Stimulated activated naive CD8-positive, alpha-beta T cell treated with anti-CD3 and anti-CD28 coated beads, Interleukin-15, Interleukin-2, amounts not matched to agents 100 ng/mL and 50 ng/mL, for 24 hours (primary cell): ENCODE measurements around the gene OR1E2.
A peak's percentile ranks its signal among the peaks of the same experiment; 100 is the strongest.
"Not testable (repeated sequence)": the region's sequence is repeated elsewhere in the genome, so short reads cannot be mapped to it uniquely, and the experiment has no call there.

ENCODE experiments used
- H3K27ac Mint-ChIP-seq: one replicate; pipeline ENCODE4 v1.8.0; 2021; ENCODE audit warnings: mild to moderate bottlenecking, mixed read lengths
- H3K27me3 Mint-ChIP-seq: one replicate; pipeline ENCODE4 v1.8.0; 2021; ENCODE audit warnings: mixed read lengths
- H3K36me3 Mint-ChIP-seq: one replicate; pipeline ENCODE4 v1.8.0; 2021; ENCODE audit warnings: low read depth, mixed read lengths
- H3K4me1 Mint-ChIP-seq: one replicate; pipeline ENCODE4 v1.8.0; 2021; ENCODE audit warnings: low read depth, mixed read lengths
- H3K4me3 Mint-ChIP-seq: one replicate; pipeline ENCODE4 v1.8.0; 2021; ENCODE audit warnings: mild to moderate bottlenecking, mixed read lengths
- H3K9me3 Mint-ChIP-seq: one replicate; pipeline ENCODE4 v1.8.0; 2021; ENCODE audit warnings: mixed read lengths

The OR1E2 gene

GRCh38 chr17:3433741-3434140, at the start of gene OR1E2:
OR1E2 (minus strand) TSS chr17:3433841; CDS start chr17:3433841, 0 bp downstream.
- Mint-ChIP-seq H3K4me1 (no peaks in the 10 kb centered on the region), H3K36me3 (no peaks in the 10 kb centered on the region), H3K27me3 (peaks cover 30% of the 10 kb centered on the region), H3K9me3 (no peaks in the 10 kb centered on the region), H3K27ac (no peak within 1 kb of the TSS), H3K4me3 (no peak within 1 kb of the TSS)

DNA sequence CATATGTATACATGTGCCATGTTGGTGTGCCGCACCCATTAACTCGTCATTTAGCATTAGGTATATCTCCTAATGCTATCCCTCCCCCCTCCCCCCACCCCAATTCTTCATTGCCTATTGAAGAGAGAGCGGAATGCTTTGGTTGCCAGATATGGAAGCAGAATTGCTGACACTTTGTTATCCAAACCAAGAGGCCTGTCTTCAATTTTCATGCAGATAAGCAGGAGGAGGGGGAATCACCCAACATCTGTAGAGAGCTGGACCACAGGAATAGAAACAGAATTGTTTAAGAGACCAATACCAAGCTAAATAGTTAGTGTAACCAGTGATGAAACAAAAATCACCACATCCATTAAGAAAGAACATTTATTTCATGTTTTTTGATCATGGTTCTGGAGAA, 49.2 kb upstream of the OR1E2 start:
- H3K36me3 Mint-ChIP-seq: no peaks in the 10 kb centered on the region
- no peak overlapping the region for H3K27ac Mint-ChIP-seq
- peaks cover 32% of the 10 kb centered on the region for H3K27me3 Mint-ChIP-seq
- H3K4me1 Mint-ChIP-seq: no peaks in the 10 kb centered on the region
- no peaks in the 10 kb centered on the region for H3K9me3 Mint-ChIP-seq
- H3K4me3 Mint-ChIP-seq: no peak overlapping the region

DNA sequence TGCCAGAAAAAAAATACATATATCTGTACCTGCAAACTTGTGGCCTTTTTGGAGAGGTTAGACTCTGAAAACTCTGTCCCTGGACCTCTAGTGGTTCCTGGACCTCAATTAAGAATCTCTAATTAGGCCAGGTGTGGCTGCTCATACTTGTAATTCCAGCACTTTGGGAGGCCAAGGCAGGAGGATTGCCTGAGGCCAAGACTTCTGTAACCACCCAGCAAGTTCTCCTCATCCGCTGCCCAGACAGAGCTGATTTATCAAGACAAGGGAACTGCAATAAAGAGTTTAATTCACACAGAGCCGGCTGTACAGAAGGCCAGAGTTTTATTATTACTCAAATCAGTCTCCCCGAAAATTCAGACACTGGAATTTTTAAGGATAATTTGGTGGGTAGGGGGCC, 46.3 kb upstream of the OR1E2 start:
- Mint-ChIP-seq H3K9me3 (no peaks in the 10 kb centered on the region), H3K4me1 (no peaks in the 10 kb centered on the region), H3K36me3 (no peaks in the 10 kb centered on the region), H3K27ac (no peak overlapping the region), H3K4me3 (no peak overlapping the region), H3K27me3 (peaks cover 13% of the 10 kb centered on the region)

- Mint-ChIP-seq H3K27ac (no peak within 1 kb of the TSS), H3K4me1 (no peaks in the 10 kb centered on the region), H3K36me3 (no peaks in the 10 kb centered on the region), H3K27me3 (peaks cover 10% of the 10 kb centered on the region), H3K4me3 (peak within 1 kb of the TSS; percentile 11), H3K9me3 (no peaks in the 10 kb centered on the region)
These were observed 42.4 kb upstream of the OR1E2 start, which contains the start of gene ASPA for GRCh38 chr17:3475812-3476610. ASPA (plus strand) TSS chr17:3475997; CDS start chr17:3476160, 163 bp downstream.

DNA sequence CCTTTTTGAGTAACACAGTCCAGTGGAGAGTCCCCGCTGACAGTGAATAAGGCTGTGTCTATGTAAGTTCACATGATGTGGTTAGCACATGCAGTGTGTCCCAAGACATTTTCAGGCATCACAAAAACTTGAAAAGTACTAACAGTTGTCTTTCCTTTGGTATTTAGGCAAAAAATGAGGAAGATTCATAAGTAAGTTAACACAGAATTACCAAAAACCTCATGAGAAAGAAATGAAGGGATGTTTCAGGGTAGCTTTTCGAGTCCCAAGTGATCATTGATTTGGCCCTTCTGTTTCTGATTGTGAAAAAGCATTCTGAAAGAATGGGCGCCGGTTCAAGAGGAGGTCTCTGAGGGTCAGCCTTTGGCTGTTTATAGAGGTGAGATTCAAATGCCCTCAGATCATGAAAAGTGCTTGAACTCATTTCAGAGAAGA, 41.6 kb upstream of the OR1E2 start:
- no peak overlapping the region for H3K27ac Mint-ChIP-seq
- H3K36me3 Mint-ChIP-seq: no peaks in the 10 kb centered on the region
- no peak overlapping the region for H3K4me3 Mint-ChIP-seq
- H3K27me3 Mint-ChIP-seq: peaks cover 10% of the 10 kb centered on the region
- no peaks in the 10 kb centered on the region for H3K9me3 Mint-ChIP-seq
- H3K4me1 Mint-ChIP-seq: no peaks in the 10 kb centered on the region

DNA sequence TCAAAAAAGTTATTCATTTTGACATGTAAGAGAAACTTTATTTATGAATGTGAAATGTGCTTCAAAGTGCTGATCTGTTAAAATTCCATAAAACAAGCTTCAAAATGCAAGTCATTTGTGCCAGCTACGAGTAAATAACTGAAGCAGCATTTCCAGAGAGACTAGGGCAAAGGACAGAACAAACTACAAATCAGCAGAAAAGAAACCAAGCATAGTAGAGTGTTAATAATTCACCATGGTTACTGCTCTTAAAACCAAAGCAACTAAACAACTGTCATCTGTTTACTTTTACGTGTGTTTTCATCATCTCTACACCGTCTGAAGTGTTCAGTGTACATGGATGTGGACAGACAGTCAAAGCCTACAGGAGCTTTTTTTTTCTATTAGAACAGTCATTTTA, 40.6 kb upstream of the OR1E2 start:
- H3K9me3 Mint-ChIP-seq: no peaks in the 10 kb centered on the region
- H3K4me1 Mint-ChIP-seq: no peaks in the 10 kb centered on the region
- peaks cover 10% of the 10 kb centered on the region for H3K27me3 Mint-ChIP-seq
- no peaks in the 10 kb centered on the region for H3K36me3 Mint-ChIP-seq
- no peak overlapping the region for H3K4me3 Mint-ChIP-seq
- no peak overlapping the region for H3K27ac Mint-ChIP-seq

- H3K4me1 Mint-ChIP-seq: no peaks in the 10 kb centered on the region
- no peak overlapping the region for H3K4me3 Mint-ChIP-seq
- peaks cover 9% of the 10 kb centered on the region for H3K27me3 Mint-ChIP-seq
- no peak overlapping the region for H3K27ac Mint-ChIP-seq
- no peaks in the 10 kb centered on the region for H3K9me3 Mint-ChIP-seq
- H3K36me3 Mint-ChIP-seq: no peaks in the 10 kb centered on the region
These were observed 38.5 kb upstream of the OR1E2 start for GRCh38 chr17:3472137-3472536.

GRCh38 chr17:3471599-3471998, 38.0 kb upstream of the OR1E2 start, which contains the start of gene SPATA22:
SPATA22 (minus strand) TSS chr17:3471819; CDS start chr17:3469325, 2,494 bp downstream.
- Mint-ChIP-seq H3K4me1 (no peaks in the 10 kb centered on the region), H3K27me3 (peaks cover 9% of the 10 kb centered on the region), H3K9me3 (no peaks in the 10 kb centered on the region), H3K27ac (no peak within 1 kb of the TSS), H3K36me3 (no peaks in the 10 kb centered on the region), H3K4me3 (no peak within 1 kb of the TSS)

GRCh38 chr17:3469529-3469928, 35.9 kb upstream of the OR1E2 start:
- H3K4me3 Mint-ChIP-seq: no peak overlapping the region
- peaks cover 9% of the 10 kb centered on the region for H3K27me3 Mint-ChIP-seq
- H3K36me3 Mint-ChIP-seq: no peaks in the 10 kb centered on the region
- H3K4me1 Mint-ChIP-seq: no peaks in the 10 kb centered on the region
- no peaks in the 10 kb centered on the region for H3K9me3 Mint-ChIP-seq
- no peak overlapping the region for H3K27ac Mint-ChIP-seq

DNA sequence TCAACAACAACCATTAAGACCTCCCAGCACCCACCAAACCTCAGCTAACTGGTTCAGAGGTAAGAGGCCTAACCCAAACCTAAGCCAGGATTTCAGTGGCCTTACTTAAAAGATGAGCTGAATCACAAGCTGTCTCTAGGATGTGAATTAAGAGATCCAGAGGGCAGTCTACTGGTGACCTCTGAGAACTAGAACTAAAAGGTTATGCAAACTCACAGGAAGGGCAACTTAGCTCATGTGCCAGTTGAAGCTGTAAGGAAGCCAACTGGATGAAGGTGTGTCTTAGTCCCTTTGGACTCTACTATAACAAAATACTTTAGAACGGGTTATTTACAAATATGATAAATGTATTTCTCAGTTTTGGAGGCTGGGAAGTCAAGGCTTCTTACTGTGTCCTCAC, 32.7 kb upstream of the OR1E2 start:
- not testable (repeated sequence) for H3K9me3 Mint-ChIP-seq, H3K27ac Mint-ChIP-seq, H3K4me3 Mint-ChIP-seq, H3K4me1 Mint-ChIP-seq, H3K36me3 Mint-ChIP-seq, H3K27me3 Mint-ChIP-seq

- Mint-ChIP-seq H3K27ac (no peak overlapping the region), H3K4me3 (no peak overlapping the region), H3K36me3 (no peaks in the 10 kb centered on the region), H3K27me3 (peaks cover 32% of the 10 kb centered on the region), H3K9me3 (no peaks in the 10 kb centered on the region), H3K4me1 (no peaks in the 10 kb centered on the region)
These were observed 14.5 kb upstream of the OR1E2 start for GRCh38 chr17:3448059-3448665.

DNA sequence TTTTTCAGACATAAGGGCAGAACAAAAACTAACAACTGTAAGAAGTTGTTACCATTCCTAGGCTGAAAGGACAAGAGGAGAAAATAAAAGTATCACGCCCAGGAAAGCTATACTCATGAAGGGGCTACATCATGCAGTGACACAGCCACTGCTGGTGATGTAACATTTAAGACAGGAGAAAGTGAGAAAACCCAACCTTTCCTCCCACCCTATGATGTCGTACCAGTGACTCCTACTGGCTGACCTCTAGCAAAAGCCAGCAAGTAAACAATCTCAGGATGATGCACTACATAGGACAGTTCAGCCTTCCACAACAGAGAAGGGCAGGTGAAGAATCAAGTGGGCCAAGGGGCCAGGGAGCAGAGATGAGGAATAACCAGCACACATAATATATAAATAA, 14.0 kb upstream of the OR1E2 start:
- Mint-ChIP-seq H3K27me3 (peaks cover 32% of the 10 kb centered on the region), H3K27ac (no peak overlapping the region), H3K4me3 (no peak overlapping the region), H3K4me1 (no peaks in the 10 kb centered on the region), H3K9me3 (no peaks in the 10 kb centered on the region), H3K36me3 (no peaks in the 10 kb centered on the region)

- H3K9me3 Mint-ChIP-seq: no peaks in the 10 kb centered on the region
- H3K36me3 Mint-ChIP-seq: no peaks in the 10 kb centered on the region
- H3K4me1 Mint-ChIP-seq: no peaks in the 10 kb centered on the region
- peaks cover 42% of the 10 kb centered on the region for H3K27me3 Mint-ChIP-seq
- no peak overlapping the region for H3K27ac Mint-ChIP-seq
- H3K4me3 Mint-ChIP-seq: no peak overlapping the region
These were observed 6.8 kb upstream of the OR1E2 start for GRCh38 chr17:3440451-3440850.

GRCh38 chr17:3438368-3438767, 4.7 kb upstream of the OR1E2 start:
- no peaks in the 10 kb centered on the region for H3K36me3 Mint-ChIP-seq
- H3K27me3 Mint-ChIP-seq: peaks cover 37% of the 10 kb centered on the region
- no peak overlapping the region for H3K27ac Mint-ChIP-seq
- no peaks in the 10 kb centered on the region for H3K9me3 Mint-ChIP-seq
- H3K4me3 Mint-ChIP-seq: no peak overlapping the region
- no peaks in the 10 kb centered on the region for H3K4me1 Mint-ChIP-seq

DNA sequence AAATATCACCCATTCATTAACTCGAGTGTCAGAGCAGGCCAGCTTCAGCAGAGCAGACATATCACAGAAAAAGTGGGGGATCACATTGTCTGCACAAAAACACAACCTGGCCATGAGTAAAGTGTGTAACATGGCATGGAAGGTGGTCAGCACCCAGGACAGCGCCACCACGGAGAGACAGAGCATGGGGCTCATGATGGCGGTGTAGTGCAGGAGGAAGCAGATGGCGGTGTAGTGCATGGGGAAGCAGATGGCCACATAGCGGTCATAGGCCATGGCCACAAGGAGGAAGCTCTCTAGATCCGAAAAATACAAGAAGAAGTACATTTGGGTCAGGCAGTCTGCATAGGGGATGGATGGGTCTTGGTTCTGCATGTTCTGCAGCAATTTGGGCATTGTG, 426 bp downstream of the OR1E2 start:
- H3K9me3 Mint-ChIP-seq, H3K36me3 Mint-ChIP-seq, H3K4me1 Mint-ChIP-seq, H3K27ac Mint-ChIP-seq, H3K4me3 Mint-ChIP-seq: not testable (repeated sequence)
- peaks cover 32% of the 10 kb centered on the region for H3K27me3 Mint-ChIP-seq
